ENCODE data around the gene MXD3. TPM values are rescaled to one million over a fixed set of nuclear protein-coding genes. Genes with fewer than 3 reads are reported as not detected.

MXD3 gene
- total RNA-seq, 1 experiment from 2014 or later = 12.6 TPM

DNA sequence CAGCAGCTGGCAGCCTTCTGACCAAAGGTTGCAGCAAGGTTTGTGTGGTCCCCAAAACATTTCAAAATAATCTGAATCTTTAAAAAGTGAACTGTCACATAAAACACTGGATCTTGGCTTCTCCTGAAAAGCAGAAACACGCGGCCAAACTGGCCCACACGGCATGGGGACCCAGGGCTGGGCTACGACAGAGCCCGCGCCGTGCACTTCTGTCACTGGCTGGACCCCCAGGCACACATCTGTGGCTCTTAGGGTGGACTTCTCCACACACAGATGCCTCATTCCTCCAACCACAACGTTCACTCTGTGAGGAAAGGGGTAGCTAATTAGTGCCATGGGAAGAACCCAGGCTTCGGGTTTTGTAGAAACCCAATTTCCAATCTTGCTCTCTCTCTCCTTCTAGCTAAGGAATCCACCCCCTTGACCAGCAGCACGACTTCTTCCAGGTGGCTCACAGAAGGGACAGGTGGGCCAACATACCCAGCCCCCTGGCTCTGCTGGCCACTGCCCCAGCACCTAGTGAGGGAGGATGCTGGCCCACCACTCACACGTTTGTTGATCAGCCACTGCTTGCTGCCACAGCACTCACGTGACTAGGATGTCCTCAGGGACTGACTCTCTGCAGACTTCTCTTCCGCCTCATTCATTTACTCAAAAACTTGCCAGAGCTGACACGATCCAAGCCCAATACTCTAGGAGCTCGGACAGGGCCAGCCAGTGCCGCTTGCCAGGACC is 21.9 kb upstream of the MXD3 start:
- no peak overlapping the region for H3K9ac ChIP-seq (ENCODE audit: low read length)
- H3K36me3 ChIP-seq (ENCODE audit: insufficient read depth, low read length) = peaks cover 11% of the 10 kb centered on the region; the same call in 1 of the 2 replicates
- no peak overlapping the region for H3K4me3 ChIP-seq (ENCODE audit: low read length)
- no peak overlapping the region for H2AFZ ChIP-seq (ENCODE audit: low read length)
- H4K20me1 ChIP-seq (ENCODE audit: insufficient read depth, low read depth, low read length) = peaks cover 5% of the 10 kb centered on the region; the same call in 1 of the 2 replicates
- H3K27me3 ChIP-seq (ENCODE audit: low read length) = no peaks in the 10 kb centered on the region
- no peak for DNase-seq
- H3K4me2 ChIP-seq (ENCODE audit: low read depth, low read length, poor library complexity, severe bottlenecking) = no peak overlapping the region
- H3K79me2 ChIP-seq (ENCODE audit: low read length) = no peaks in the 10 kb centered on the region
- no peaks in the 10 kb centered on the region for H3K4me1 ChIP-seq (ENCODE audit: low read length)
- no peaks in the 10 kb centered on the region for H3K9me2 ChIP-seq (replicated peaks; ENCODE audit: insufficient read depth, low read length)
- no peak overlapping the region for H3K27ac ChIP-seq (ENCODE audit: low read length)
- no peaks in the 10 kb centered on the region for H3K9me3 ChIP-seq (ENCODE audit: low read length)

DNA sequence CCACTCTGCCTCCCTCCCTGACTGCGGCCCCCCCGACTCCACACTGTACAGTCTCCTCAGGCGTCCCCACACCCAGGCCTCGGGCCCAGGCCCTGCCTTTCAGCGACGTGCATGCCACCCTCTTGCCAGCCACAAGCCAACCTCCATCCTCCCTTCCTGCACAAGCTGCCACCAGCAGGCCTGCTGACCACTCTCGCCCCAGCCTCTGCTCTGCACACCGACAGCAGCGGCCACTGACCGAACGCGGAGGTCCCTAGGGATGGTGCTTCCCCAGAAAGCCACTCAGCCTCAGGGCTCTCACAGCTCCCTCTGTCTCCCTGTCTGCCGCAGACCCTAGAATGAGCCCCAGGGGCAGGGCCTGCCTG is 21.2 kb upstream of the MXD3 start:
- no peak overlapping the region for H3K4me2 ChIP-seq (ENCODE audit: low read depth, low read length, poor library complexity, severe bottlenecking)
- no peak overlapping the region for H3K27ac ChIP-seq (ENCODE audit: low read length)
- no peaks in the 10 kb centered on the region for H3K79me2 ChIP-seq (ENCODE audit: low read length)
- no peaks in the 10 kb centered on the region for H3K4me1 ChIP-seq (ENCODE audit: low read length)
- H3K9me2 ChIP-seq (replicated peaks; ENCODE audit: insufficient read depth, low read length) = no peaks in the 10 kb centered on the region
- H3K4me3 ChIP-seq (ENCODE audit: low read length) = no peak overlapping the region
- no peak overlapping the region for H2AFZ ChIP-seq (ENCODE audit: low read length)
- H3K9ac ChIP-seq (ENCODE audit: low read length) = no peak overlapping the region
- no peak for DNase-seq
- peaks cover 5% of the 10 kb centered on the region; the same call in 1 of the 2 replicates for H4K20me1 ChIP-seq (ENCODE audit: insufficient read depth, low read depth, low read length)
- peaks cover 11% of the 10 kb centered on the region; the same call in 1 of the 2 replicates for H3K36me3 ChIP-seq (ENCODE audit: insufficient read depth, low read length)
- H3K9me3 ChIP-seq (ENCODE audit: low read length) = no peaks in the 10 kb centered on the region
- H3K27me3 ChIP-seq (ENCODE audit: low read length) = no peaks in the 10 kb centered on the region

DNA sequence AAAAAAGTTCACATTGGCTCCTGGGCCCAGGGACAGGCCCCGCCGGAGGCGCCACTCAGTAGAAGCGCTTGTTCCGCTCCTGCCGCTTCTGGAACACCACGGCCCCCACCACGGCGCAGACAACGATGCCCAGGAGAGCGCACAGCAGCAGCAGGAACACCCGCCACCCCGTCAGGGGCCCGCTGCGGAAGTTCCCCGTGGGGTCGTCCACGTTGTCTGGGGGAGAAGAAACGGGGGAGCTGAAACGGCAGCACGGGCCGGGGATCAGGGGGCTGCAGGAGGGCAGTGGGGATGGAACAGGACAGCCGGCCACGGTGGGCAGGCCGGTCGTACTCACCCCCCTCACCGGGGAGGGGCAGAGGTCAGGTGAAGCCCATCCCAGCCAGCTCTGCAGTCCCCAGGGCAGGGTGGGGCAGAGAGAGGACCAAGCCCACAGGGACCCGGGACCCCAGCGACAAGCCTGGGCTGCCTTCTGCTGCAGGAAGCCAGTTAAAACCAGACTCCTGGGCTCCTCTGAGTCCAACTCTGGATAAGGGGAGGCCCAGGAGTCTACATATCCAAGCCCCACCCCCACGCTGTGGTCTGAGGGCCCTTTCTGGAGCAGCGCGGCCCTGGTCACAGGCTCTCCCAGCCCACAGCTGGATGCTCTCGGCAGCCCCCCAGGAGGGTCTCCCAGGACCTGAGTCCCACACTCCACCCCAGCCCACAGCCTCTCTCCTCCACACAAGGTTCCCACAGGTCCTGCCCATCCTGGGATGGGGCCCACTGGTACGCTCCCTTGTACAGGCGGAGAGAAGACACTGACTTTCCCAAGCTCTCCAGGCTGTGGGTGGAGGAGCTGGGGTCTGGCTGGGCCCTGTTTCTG is 20.6 kb upstream of the MXD3 start:
- H3K79me2 ChIP-seq (ENCODE audit: low read length) = no peaks in the 10 kb centered on the region
- H3K4me1 ChIP-seq (ENCODE audit: low read length) = no peaks in the 10 kb centered on the region
- H3K27me3 ChIP-seq (ENCODE audit: low read length) = no peaks in the 10 kb centered on the region
- H4K20me1 ChIP-seq (ENCODE audit: insufficient read depth, low read depth, low read length) = peaks cover 5% of the 10 kb centered on the region; the same call in 1 of the 2 replicates
- no peaks in the 10 kb centered on the region for H3K9me2 ChIP-seq (replicated peaks; ENCODE audit: insufficient read depth, low read length)
- H3K4me2 ChIP-seq (ENCODE audit: low read depth, low read length, poor library complexity, severe bottlenecking) = no peak overlapping the region
- H3K9ac ChIP-seq (ENCODE audit: low read length) = no peak overlapping the region
- H3K9me3 ChIP-seq (ENCODE audit: low read length) = no peaks in the 10 kb centered on the region
- no peak overlapping the region for H3K4me3 ChIP-seq (ENCODE audit: low read length)
- H2AFZ ChIP-seq (ENCODE audit: low read length) = no peak overlapping the region
- DNase-seq = no peak
- peaks cover 11% of the 10 kb centered on the region; the same call in 1 of the 2 replicates for H3K36me3 ChIP-seq (ENCODE audit: insufficient read depth, low read length)
- H3K27ac ChIP-seq (ENCODE audit: low read length) = no peak overlapping the region

DNA sequence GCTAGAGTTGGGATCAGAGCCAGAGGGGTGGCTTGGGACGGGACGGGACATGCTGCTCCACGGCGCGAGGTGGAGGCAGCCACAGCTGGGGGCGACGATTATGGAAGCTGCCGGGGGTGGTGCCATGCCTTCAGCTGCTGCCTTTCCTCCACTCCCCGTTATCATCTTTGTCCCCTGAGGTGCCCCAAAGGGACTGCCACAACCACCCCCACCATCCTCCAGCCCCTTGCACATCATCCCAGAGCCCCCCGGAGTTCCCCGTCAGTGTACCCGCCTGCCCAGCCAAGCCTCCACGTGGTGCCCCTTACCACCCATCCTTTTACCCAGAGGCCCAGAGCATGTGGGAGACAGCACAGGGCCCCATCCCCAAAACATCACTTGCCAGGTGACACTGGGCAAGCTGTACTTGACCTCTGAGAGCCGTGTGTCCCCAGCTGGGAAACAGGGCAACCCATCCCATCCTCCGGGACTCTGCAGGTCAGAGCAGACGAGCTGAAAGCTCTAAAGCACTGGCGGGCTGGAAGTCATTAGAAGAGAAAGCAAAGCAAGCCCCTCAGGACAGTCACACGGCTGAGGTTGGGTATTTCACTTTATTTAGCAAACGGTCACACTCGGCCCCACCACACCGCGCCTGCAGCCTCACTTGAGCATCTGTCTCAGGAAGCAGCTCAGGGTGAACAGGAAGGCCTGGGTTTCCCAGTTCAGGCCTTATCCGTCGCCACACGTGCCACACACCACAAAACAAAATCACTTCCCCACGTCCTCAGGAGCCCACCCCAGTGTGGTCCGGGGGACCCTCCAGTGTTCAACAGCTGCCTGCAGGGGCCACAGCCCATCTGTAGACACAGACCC is 19.5 kb upstream of the MXD3 start:
- no peaks in the 10 kb centered on the region for H3K79me2 ChIP-seq (ENCODE audit: low read length)
- no peak overlapping the region for H3K4me3 ChIP-seq (ENCODE audit: low read length)
- no peak for DNase-seq
- no peaks in the 10 kb centered on the region for H3K9me2 ChIP-seq (replicated peaks; ENCODE audit: insufficient read depth, low read length)
- H4K20me1 ChIP-seq (ENCODE audit: insufficient read depth, low read depth, low read length) = peaks cover 5% of the 10 kb centered on the region; the same call in 1 of the 2 replicates
- no peak overlapping the region for H3K27ac ChIP-seq (ENCODE audit: low read length)
- H3K36me3 ChIP-seq (ENCODE audit: insufficient read depth, low read length) = peaks cover 11% of the 10 kb centered on the region; the same call in 1 of the 2 replicates
- no peak overlapping the region for H2AFZ ChIP-seq (ENCODE audit: low read length)
- no peak overlapping the region for H3K9ac ChIP-seq (ENCODE audit: low read length)
- H3K9me3 ChIP-seq (ENCODE audit: low read length) = no peaks in the 10 kb centered on the region
- H3K4me1 ChIP-seq (ENCODE audit: low read length) = no peaks in the 10 kb centered on the region
- no peaks in the 10 kb centered on the region for H3K27me3 ChIP-seq (ENCODE audit: low read length)
- H3K4me2 ChIP-seq (ENCODE audit: low read depth, low read length, poor library complexity, severe bottlenecking) = no peak overlapping the region

DNA sequence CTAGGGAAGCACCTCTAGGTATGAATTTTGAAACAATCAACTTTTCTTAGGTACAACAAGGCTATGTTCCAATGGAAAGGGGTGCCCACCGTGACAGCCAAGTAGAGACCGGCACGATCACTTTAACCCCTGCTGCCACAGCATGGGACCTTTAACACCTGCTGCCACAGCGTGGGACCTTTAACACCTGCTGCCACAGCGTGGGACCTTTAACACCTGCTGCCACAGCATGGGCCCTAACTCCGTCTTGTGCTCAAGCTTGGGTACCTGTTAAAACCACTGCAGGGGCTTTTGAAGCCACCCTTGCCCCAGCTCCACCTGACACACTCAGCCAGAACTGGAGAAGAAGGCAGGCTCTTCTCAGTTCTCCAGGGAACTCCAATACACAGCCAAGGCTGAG is 18.2 kb upstream of the MXD3 start:
- Histone ChIP-seq H2AFZ (ENCODE audit: low read length) (no peak overlapping the region), H4K20me1 (ENCODE audit: insufficient read depth, low read depth, low read length) (no peaks in the 10 kb centered on the region)

DNA sequence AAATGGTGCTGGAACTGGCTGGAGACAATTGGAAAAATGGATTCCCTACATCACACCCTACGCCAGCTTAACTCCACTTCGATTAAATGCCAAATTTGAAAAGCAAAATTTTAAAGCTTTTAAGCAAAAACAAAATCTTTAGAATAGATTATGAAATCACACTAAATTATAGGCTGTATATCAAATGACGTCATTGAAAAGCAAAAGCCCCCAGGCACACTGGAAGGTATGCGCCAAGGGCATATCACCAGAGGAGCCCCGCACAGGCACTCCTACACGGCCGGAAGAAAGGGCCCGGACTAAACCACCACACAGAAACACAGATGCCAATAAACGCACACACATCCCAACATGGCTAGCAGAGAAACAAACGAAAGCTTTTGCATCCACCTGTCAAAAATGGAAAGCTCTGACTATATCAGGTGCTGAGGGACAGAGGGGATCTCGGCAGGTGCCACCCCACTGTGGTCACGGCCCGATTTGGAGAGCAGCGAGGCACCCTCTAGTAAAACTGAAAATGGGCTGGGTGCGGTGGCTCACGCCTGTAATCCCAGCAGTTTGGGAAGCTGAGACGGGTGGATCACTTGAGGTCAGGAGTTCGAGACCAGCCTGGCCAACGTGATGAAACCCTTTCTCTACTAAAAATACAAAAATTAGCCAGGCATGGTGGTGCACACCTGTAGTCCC is 17.0 kb upstream of the MXD3 start:
- H3K27ac ChIP-seq (ENCODE audit: low read length) = no peak overlapping the region
- H3K36me3 ChIP-seq (ENCODE audit: insufficient read depth, low read length) = no peaks in the 10 kb centered on the region; the same call in 1 of the 2 replicates
- no peaks in the 10 kb centered on the region for H3K4me1 ChIP-seq (ENCODE audit: low read length)

More for the DNA sequence above, 18.2 kb upstream of the MXD3 start:
- H3K4me2 ChIP-seq (ENCODE audit: low read depth, low read length, poor library complexity, severe bottlenecking) = no peak overlapping the region
- no peak overlapping the region for H3K9ac ChIP-seq (ENCODE audit: low read length)
- H3K9me3 ChIP-seq (ENCODE audit: low read length) = no peaks in the 10 kb centered on the region
- no peak for DNase-seq
- H3K9me2 ChIP-seq (replicated peaks; ENCODE audit: insufficient read depth, low read length) = no peaks in the 10 kb centered on the region
- no peaks in the 10 kb centered on the region for H3K27me3 ChIP-seq (ENCODE audit: low read length)
- H3K27ac ChIP-seq (ENCODE audit: low read length) = no peak overlapping the region
- H3K4me3 ChIP-seq (ENCODE audit: low read length) = no peak overlapping the region
- H3K79me2 ChIP-seq (ENCODE audit: low read length) = no peaks in the 10 kb centered on the region
- H3K36me3 ChIP-seq (ENCODE audit: insufficient read depth, low read length) = peaks cover 9% of the 10 kb centered on the region; the same call in 1 of the 2 replicates
- no peaks in the 10 kb centered on the region for H3K4me1 ChIP-seq (ENCODE audit: low read length)

DNA sequence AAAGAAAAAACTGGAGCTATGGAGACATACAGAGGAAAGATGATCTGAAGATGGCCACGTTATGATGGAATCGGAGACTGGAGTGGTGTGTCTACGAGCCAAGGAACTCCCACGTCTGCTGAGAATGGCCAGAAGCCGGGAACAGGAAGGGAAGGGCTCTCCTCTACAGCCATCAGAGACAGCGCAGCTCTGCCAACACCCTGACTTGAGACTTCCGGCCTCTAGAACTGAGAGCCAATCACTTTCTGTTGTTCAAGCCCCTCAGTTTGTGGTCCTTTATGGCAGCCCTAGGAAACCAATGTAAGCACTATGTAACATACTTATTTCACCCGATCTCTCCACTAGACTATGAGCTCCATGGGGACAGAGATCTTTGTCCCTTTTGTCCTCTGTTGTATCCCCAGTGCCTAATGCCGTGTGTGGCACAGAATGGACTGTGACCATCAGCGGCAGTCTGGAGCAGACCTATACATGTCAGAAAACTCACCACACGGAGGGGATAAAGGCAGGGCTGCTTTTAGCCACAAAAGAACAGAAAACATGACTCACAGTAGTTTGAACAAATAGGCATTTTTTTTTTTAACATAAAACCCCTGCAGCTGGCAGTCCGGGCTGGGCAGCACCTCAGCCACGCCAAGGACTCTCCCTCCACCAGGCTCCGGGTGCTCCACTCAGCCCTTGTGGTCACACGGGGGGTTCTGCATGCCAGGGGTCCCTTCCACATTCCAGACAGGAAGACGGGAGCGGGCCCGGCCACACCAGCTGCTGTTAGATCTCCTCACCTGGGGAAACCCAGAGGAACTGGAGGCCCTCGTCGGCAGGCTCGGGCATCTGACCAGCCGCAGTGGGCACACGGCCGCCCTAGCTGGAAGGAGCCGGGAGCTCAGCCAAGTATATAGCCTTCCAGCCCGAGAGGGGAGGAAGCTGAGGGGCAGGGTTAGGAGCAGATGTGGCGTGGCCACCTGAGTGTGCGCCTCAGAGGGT is 16.1 kb upstream of the MXD3 start:
- H3K4me1 ChIP-seq (ENCODE audit: low read length) = no peaks in the 10 kb centered on the region
- H3K4me3 ChIP-seq (ENCODE audit: low read length) = no peak overlapping the region
- no peaks in the 10 kb centered on the region for H3K9me3 ChIP-seq (ENCODE audit: low read length)
- H3K27me3 ChIP-seq (ENCODE audit: low read length) = no peaks in the 10 kb centered on the region
- no peaks in the 10 kb centered on the region for H3K9me2 ChIP-seq (replicated peaks; ENCODE audit: insufficient read depth, low read length)
- no peak overlapping the region for H3K27ac ChIP-seq (ENCODE audit: low read length)
- H4K20me1 ChIP-seq (ENCODE audit: insufficient read depth, low read depth, low read length) = no peaks in the 10 kb centered on the region
- no peaks in the 10 kb centered on the region for H3K79me2 ChIP-seq (ENCODE audit: low read length)
- no peaks in the 10 kb centered on the region for H3K36me3 ChIP-seq (ENCODE audit: insufficient read depth, low read length)
- H2AFZ ChIP-seq (ENCODE audit: low read length) = no peak overlapping the region
- DNase-seq = no peak
- no peak overlapping the region for H3K9ac ChIP-seq (ENCODE audit: low read length)
- no peak overlapping the region for H3K4me2 ChIP-seq (ENCODE audit: low read depth, low read length, poor library complexity, severe bottlenecking)

More for the DNA sequence above, 17.0 kb upstream of the MXD3 start:
- Histone ChIP-seq H3K4me3 (ENCODE audit: low read length) (no peak overlapping the region), H3K9me3 (ENCODE audit: low read length) (no peaks in the 10 kb centered on the region), H3K9ac (ENCODE audit: low read length) (no peak overlapping the region), H3K9me2 (replicated peaks; ENCODE audit: insufficient read depth, low read length) (no peaks in the 10 kb centered on the region), H4K20me1 (ENCODE audit: insufficient read depth, low read depth, low read length) (no peaks in the 10 kb centered on the region), H3K4me2 (ENCODE audit: low read depth, low read length, poor library complexity, severe bottlenecking) (no peak overlapping the region), H3K27me3 (ENCODE audit: low read length) (no peaks in the 10 kb centered on the region), H2AFZ (ENCODE audit: low read length) (no peak overlapping the region), H3K79me2 (ENCODE audit: low read length) (no peaks in the 10 kb centered on the region)
- DNase-seq = no peak

Data from Karpas-422 (cell line).